GM21619 (cell line): Measurements from ENCODE around the gene FBXW5.

Experiments
- ATAC-seq: cut with Tn5 transposase; IDR thresholded peaks from one replicate; pipeline ENCODE4 v1.9.1; 2021; ENCODE audit not compliant: unreplicated experiment

Gene FBXW5

DNA sequence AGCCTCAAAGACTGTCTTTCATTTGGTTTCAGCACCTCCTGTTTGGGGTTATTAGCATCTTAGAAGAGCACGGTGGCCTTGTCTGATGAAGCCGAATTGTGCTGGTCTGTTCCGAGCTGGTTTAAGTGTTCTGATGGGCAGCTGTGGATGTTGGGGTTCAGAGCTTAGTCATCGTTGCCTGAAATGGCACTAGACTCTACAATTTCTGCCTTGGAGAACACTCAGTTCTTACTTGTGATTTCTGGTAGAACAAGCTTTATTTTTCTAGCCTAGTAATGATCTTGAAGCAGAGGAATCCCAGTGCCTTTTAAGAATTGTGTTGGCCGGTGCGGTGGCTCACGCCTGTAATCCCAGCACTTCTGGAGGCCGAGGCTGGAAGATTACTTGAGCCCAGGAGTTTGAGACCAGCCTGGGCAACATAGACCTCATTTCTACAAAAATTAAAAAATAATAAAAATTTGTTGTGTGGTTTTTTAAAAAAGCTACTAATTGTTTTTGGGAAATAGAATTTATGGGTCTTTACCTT is 7.8 kb downstream of the FBXW5 start:
- ATAC-seq: no peak

- ATAC-seq: no peak
Observed at GRCh38 chr9:136935651-136936050, 8.9 kb downstream of the FBXW5 start.

DNA sequence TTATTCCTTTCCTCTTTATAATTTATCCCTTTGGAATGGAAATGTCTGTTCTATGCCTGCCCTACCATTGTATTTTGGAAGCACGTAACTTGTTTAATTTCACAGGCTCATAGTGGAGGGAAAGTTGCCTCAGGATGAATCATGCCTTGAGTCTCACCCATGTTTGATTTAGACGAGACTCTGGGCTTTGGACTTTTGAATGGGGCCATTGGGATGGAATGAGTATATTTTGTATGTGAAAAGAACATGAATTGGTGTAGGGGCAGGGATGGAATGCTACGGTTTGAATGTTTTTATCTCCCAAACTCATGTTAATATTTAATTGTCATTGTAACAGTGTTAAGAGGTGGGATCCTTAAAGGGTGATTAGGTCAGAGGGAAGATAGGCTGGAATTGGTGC is 10.3 kb downstream of the FBXW5 start:
- no peak for ATAC-seq

DNA sequence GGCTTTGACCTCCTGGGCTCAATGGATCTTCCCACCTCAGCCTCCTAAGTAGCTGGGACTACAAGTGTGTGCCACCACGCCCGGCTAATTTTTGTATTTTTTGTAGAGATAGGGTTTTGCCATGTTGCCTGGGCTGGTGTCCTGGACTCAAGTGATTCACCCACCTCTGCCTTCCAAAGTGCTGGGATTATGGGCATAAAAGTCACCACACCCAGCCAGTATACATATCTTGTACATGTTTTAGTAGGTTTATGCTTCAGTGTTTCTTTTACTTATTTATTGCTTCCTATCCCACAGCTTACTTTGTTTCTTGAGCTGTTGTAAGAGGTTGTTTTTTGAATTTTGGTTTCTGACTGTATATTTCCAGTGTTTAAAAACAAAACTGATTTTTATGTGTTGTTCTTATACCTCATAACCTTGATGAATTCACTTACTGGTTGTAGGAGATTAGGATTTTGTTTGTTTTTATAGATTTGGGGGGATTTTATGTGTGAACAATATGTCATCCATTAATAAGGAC is 12.9 kb downstream of the FBXW5 start:
- ATAC-seq: no peak

DNA sequence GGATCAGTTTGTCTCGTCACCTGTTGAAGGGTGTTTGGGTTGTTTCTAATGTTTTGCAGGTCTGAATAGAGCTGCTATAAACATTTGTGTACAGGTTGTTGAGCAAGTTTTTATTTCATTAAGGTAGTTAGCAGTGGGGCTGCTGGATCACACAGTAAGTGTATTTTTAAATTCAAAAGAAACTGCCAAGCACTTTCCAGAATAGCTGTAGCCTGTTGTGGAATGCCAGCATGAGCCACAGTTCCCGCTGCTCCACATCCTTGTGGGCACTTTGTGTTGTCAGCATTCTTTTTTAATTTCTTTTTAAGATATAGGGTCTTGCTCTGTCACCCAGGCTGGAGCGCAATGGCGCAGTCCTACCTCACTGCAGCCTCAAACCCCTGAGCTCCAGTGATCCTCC is 14.5 kb downstream of the FBXW5 start:
- no peak for ATAC-seq

DNA sequence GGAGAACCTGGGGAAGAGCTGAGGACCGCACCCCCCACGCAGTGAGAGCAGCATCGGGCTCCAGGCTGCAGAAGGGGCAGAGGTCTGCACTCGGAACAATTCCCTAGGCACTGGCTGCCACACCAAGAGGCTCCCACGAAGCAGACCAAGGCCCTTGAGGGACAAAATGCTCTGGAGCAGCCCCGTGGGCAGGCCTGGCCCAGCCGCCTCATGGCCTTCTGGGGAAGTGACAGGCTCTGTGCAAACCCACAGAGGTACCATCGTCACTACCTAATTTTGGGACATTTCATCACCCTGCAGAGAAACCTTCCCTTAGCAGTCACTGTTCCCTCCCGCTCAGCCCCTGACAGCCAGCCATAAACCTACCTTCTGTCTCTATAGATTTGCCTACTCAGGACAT is 15.9 kb downstream of the FBXW5 start:
- no peak for ATAC-seq

GRCh38 chr9:136927343-136928271 is 16.9 kb downstream of the FBXW5 start:
- no peak for ATAC-seq

DNA sequence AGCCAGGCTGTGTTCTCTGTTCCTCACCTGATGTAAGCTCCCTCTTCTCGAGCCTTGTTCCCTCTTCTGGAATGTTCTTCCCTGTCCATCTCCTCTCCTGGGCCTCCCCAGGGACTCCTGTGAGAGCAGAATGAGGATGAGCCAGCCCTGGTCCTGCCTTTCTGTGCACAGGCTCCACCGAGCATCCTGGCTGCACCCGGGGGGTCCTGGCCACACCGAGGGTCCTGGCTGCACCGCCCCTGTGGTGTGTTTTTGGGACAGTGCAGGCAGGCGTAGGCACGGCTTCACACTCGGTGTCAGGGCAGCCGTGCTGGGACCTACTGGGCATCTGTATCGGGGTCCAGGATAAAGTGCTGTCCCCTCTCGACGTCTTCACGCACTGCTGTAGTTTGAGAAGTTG is 17.8 kb downstream of the FBXW5 start:
- ATAC-seq: no peak

GRCh38 chr9:136926154-136926704 is 18.3 kb downstream of the FBXW5 start:
- ATAC-seq: no peak

DNA sequence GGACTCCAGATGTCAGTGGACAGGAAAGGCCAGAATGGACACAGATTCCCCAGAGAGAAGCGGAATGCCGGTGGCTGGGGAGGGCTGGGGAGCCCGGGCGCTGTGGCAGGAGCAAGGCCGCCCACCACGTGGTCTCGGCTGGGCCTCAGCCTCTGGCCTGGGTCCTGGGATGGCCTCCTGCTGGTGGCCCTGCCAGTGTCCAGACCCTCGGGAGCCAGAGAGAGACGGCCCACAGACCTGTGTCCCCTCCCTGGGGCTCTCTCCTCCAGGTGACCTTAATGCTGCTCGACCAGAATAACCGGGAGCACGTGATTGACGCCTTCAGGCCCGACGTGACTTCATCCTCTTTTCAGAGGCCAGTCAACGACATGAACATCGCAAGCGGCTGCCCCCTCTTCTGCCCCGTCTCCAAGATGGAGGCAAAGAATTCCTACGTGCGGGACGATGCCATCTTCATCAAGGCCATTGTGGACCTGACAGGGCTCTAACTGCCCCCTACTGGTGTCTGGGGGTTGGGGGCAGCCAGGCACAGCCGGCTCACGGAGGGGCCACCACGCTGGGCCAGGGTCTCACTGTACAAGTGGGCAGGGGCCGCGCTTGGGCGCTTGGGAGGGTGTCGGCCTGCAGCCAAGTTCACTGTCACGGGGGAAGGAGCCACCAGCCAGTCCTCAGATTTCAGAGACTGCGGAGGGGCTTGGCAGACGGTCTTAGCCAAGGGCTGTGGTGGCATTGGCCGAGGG is 19.0 kb downstream of the FBXW5 start:
- ATAC-seq: no peak

GRCh38 chr9:136923881-136924280 is 20.7 kb downstream of the FBXW5 start:
- ATAC-seq: no peak

GRCh38 chr9:136922540-136922939 is 22.0 kb downstream of the FBXW5 start:
- ATAC-seq: no peak

- no peak for ATAC-seq
Observed at GRCh38 chr9:136921718-136922117, 22.8 kb downstream of the FBXW5 start.

DNA sequence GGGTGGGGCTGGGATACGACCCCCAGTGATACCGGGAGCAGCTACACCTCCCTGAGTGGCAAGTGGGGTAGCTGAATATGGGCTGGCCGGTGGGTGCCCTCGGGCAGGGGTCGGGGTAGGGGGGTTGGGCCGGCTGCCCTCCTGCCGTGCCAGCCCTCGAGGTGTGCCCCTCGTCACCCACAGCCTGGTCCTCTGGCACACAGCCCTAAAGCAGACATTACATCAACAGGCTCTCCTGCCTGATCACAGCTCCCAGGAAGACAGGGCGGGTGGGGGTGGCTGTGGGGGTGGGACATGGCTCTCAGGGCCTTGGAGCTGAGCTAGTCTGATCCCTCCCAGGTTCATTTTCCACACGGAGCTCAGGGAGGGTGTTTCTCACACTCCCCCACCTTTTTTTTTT is 23.2 kb downstream of the FBXW5 start:
- no peak for ATAC-seq

DNA sequence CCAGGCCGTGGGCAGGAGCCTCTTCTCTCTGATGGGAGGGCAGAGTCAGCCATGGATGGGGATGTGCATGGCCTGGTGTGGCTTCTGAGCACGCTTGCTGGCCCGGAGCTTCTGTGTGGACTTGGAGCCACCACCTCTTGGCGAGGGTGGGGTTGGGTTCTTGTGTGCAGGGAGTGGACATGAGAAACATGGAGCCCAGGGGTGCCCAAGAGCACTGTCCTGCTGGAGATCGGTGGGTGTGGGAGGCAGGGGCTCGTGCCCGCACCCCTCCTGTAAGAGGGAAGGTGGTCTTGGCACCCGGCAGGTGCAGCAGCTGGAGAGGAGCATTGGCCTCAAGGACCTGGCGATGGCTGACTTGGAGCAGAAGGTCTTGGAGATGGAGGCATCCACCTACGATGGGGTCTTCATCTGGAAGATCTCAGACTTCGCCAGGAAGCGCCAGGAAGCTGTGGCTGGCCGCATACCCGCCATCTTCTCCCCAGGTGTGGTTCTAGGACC is 23.8 kb downstream of the FBXW5 start:
- ATAC-seq: no peak

- ATAC-seq: no peak
Observed at GRCh38 chr9:136920069-136920468, 24.5 kb downstream of the FBXW5 start.

GRCh38 chr9:136917902-136918301 is 26.6 kb downstream of the FBXW5 start:
- ATAC-seq: no peak

GRCh38 chr9:136916330-136917184 is 28.0 kb downstream of the FBXW5 start:
- ATAC-seq: no peak

- ATAC-seq: no peak
Observed at GRCh38 chr9:136915632-136916329, 28.8 kb downstream of the FBXW5 start.
